NCI-H82 (cell line): Measurements from ENCODE around the gene SETD5.

ENCODE experiments used
- DNase-seq: peaks from one replicate; lab custom pipeline; 2025; lab: John Stamatoyannopoulos, UW

Gene SETD5

GRCh38 chr3:9397332-9397905 lies at the start of gene SETD5:
Gene SETD5 (plus strand): TSS chr3:9397615. CDS start chr3:9428939, 31,324 bp downstream.
- peak; percentile 96 for DNase-seq

- DNase-seq: no peak
Measured at GRCh38 chr3:9347887-9348286, 49.5 kb upstream of the SETD5 start.

GRCh38 chr3:9349321-9350117 lies 47.9 kb upstream of the SETD5 start:
- DNase-seq: no peak

GRCh38 chr3:9351709-9352126 lies 45.7 kb upstream of the SETD5 start:
- no peak for DNase-seq

- DNase-seq: peak; percentile 69
Measured at GRCh38 chr3:9352917-9353752, 44.3 kb upstream of the SETD5 start.

- no peak for DNase-seq
Measured at GRCh38 chr3:9361691-9362388, 35.6 kb upstream of the SETD5 start.

GRCh38 chr3:9362731-9363530 lies 34.5 kb upstream of the SETD5 start, which contains the start of gene THUMPD3:
Gene THUMPD3 (plus strand): TSS chr3:9363054. CDS start chr3:9365069, 2,015 bp downstream.
- peak; percentile 93 for DNase-seq

- no peak for DNase-seq
Measured at GRCh38 chr3:9369508-9369907, 27.9 kb upstream of the SETD5 start.

GRCh38 chr3:9373465-9373864 lies 23.9 kb upstream of the SETD5 start:
- DNase-seq: no peak

- peak; percentile 22 for DNase-seq
Measured at GRCh38 chr3:9377981-9378380, 19.4 kb upstream of the SETD5 start.

GRCh38 chr3:9379327-9379726 lies 18.1 kb upstream of the SETD5 start:
- no peak for DNase-seq

- DNase-seq: no peak
Measured at GRCh38 chr3:9380014-9380413, 17.4 kb upstream of the SETD5 start.

GRCh38 chr3:9384141-9384828 lies 13.1 kb upstream of the SETD5 start:
- no peak for DNase-seq

GRCh38 chr3:9385187-9386077 lies 12.0 kb upstream of the SETD5 start:
- no peak for DNase-seq

GRCh38 chr3:9386078-9386459 lies 11.3 kb upstream of the SETD5 start:
- no peak for DNase-seq

GRCh38 chr3:9386501-9387321 lies 10.7 kb upstream of the SETD5 start:
- DNase-seq: no peak

- no peak for DNase-seq
Measured at GRCh38 chr3:9387322-9387655, 10.1 kb upstream of the SETD5 start.

GRCh38 chr3:9388142-9388541 lies 9.3 kb upstream of the SETD5 start:
- no peak for DNase-seq
